GM18873 (cell line): ENCODE results near the gene PPP1CC.
"Not testable (repeated sequence)": the region's sequence is repeated elsewhere in the genome, so short reads cannot be mapped to it uniquely, and the experiment has no call there.

Source experiments
- ATAC-seq: cut with Tn5 transposase; IDR thresholded peaks from one replicate; pipeline ENCODE4 v1.9.1; 2021; ENCODE audit warnings: mild to moderate bottlenecking, moderate library complexity, moderate number of reproducible peaks; ENCODE audit not compliant: unreplicated experiment, low FRiP score

Gene PPP1CC

DNA sequence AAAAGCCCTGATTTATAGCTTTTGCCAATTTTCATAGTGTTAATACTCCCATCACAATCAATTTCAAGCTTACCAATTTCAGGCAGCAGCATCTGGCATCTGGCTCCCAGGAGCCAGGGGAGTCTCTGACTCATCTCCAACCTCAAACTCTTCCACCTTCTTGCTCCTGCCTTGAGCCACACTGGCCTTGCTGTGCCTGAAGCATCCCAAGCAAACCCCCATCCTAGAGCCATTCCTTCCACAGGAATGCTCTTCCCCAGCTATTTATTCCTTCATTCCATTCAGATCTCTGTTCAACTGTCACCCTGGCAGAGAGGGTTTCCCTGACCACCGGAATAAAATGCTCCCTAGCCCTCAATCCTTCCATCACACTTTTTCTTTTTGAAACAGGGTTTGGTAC is 13.9 kb upstream of the PPP1CC start:
- ATAC-seq = no peak

DNA sequence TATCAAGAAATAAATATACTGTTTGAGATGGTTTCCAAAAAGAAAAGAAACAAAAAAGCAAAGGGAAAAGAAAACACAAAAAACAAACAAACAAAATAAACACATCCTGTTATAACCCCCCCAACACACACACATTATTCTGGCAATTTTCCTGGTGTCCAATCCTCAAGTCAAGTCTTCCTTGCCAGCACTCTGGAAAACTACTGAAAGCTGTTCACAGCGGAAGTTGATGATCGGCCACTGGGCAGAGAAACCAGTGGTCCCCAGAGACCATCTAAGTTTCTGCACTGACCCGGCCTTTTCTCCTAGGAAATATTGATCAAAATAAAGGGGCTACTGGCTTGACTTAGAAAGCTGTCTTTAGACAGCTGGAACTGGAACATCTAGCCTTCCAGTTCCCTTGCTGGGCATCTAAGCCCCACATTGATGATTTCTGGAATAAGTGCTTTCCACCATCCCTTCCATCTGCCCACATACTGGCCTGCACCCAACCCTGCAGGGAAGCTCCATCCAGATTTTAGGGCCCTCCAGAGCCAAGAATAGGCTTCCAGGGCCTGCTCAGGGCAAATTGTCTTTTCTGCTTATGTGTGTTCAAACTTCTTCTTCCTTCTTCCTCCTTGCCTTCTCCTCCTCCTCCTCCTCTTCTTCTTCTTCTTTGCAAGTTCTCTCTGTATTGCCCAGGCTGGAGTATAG is 11.6 kb upstream of the PPP1CC start:
- ATAC-seq = no peak

- no peak for ATAC-seq
These were observed 8.2 kb upstream of the PPP1CC start for GRCh38 chr12:110750784-110751461.

- ATAC-seq = no peak
These were observed 3.9 kb upstream of the PPP1CC start for GRCh38 chr12:110746550-110746949.

- ATAC-seq = no peak
These were observed 3.0 kb upstream of the PPP1CC start for GRCh38 chr12:110745542-110746284.

GRCh38 chr12:110744601-110745264 is 2.0 kb upstream of the PPP1CC start:
- no peak for ATAC-seq

DNA sequence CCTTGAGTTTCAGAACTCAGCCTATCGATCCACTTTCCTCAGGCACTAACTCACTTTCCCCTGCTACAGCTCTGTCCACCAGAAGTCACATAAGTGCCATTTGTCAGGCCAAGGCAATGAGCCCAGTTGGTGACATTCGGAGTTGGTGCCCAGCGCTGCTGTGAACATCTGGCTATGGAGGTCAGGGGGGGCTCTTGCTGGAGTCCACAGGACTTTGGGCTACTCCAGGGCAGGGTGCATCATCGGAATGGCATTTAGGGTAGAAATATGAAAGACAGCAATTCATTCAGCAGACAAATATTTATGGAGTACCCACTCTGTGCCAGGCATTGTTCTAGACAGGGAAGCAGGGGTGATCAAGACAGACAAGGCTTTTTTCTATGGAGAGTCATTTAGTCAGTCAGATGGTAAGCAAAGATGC is 1.5 kb upstream of the PPP1CC start:
- no peak for ATAC-seq

- ATAC-seq = no peak
These were observed 941 bp upstream of the PPP1CC start for GRCh38 chr12:110743571-110744093.

DNA sequence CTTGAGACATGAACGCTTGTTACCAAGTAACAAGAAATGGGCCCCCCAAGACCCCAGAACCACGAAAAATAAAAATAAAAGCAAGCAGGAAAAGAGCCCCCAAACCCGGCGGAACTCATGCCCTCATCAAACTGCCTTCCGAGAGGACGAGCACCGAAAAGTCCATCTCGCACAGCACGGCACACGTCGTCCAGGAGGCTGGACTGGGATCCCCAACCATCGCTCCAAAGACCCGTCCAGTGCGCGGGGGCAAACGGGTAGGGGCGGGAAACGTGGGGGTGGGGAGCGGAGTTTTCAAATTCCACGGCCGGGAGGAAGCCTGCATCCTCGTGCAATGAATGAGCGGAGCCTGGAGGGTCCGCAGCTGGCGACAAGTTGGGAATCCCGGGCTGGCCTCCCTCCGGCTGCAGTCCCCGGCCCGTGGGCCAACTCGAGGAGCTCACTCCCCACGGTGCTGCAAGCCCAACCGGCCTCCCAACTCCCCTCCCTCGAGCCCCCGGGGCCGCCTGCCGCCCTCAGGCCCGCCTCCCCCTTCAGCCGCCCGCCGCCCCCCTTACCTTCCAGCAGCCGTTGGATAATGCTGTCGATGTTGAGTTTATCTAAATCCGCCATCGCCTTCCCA is 484 bp downstream of the PPP1CC start:
- ATAC-seq = peak; percentile 14

- ATAC-seq = no peak
These were observed 1.2 kb downstream of the PPP1CC start for GRCh38 chr12:110741341-110742095.

DNA sequence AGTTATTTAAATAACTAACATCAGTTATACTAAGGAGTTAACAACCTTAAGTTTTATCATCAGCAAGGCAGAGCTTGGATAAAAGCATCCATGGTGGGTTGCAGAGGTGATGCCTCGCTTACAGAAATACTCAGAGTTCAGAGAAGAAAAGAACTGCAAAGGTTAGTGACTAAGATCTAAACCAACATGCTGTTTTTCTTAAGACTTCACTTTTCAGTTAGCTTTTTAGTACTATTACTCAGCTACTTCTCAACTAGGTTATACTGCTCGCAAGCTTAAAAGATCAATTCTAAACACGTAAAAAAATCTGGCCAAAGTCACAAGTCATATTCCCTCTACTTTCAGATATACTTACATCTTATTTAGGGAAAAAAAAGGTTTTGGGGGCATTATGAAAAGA is 2.8 kb downstream of the PPP1CC start:
- ATAC-seq = no peak

- ATAC-seq = no peak
These were observed 3.2 kb downstream of the PPP1CC start for GRCh38 chr12:110739488-110739887.

- no peak for ATAC-seq
These were observed 5.2 kb downstream of the PPP1CC start for GRCh38 chr12:110737532-110737931.

GRCh38 chr12:110737016-110737415 is 5.7 kb downstream of the PPP1CC start:
- ATAC-seq = not testable (repeated sequence)

DNA sequence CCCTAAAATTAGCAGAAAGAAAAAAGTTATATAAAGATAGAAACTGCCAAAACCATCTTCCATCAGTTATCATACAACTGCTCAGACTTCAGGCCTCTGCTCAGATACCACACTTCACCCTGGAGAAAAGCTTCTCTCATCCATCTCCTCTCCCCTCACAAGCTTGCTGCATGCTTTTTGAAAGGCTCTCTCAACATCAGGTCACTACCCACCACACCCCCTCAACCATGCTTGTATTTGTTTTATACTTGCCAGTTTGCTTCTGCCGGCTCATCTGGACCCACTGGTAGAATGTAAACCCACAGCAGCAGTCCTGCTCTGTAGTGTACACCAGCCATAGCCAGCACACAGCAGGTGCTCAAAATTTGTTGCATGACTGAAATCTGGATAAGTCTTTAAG is 8.8 kb downstream of the PPP1CC start:
- ATAC-seq = no peak

GRCh38 chr12:110733089-110733715 is 9.5 kb downstream of the PPP1CC start:
- ATAC-seq = no peak

GRCh38 chr12:110732572-110732971 is 10.1 kb downstream of the PPP1CC start:
- no peak for ATAC-seq

DNA sequence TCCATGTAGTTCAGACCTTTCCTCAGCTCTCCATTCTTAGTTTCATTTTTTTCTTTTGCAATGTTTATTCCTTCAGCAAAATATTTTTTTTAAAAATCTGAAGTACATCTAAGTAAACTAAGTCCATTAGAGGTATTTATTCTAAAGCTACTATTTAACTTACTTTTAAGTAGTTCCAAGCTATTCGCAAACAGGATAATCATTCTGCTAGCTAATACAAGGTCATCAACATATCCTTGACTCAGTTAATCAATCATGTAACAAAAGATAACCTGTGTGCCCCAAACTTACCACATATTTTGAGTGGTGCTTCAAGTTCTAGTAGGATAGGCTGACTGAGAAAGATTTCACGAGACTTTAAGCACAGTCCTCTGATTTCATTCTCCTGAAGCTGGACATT is 11.2 kb downstream of the PPP1CC start:
- no peak for ATAC-seq

GRCh38 chr12:110728628-110729027 is 14.1 kb downstream of the PPP1CC start:
- ATAC-seq = no peak
